Progenitor cell of endocrine pancreas (in vitro differentiated cells): ENCODE results near the gene MEF2A. TPM values are rescaled to one million over a fixed set of nuclear protein-coding genes. Genes with fewer than 3 reads are reported as not detected.

Source experiments
- DNase-seq: peaks from one replicate; pipeline ENCODE4 v3.0.0; 2021; ENCODE audit warnings: low spot score; ENCODE audit not compliant: unreplicated experiment
- H3K27ac Mint-ChIP-seq: 2 replicates; pipeline ENCODE4 v1.8.0; 2021; ENCODE audit warnings: mild to moderate bottlenecking, moderate library complexity, mixed read lengths
- H3K27me3 Mint-ChIP-seq: 2 replicates; pipeline ENCODE4 v1.8.0; 2021; ENCODE audit warnings: mixed read lengths
- H3K36me3 Mint-ChIP-seq: 2 replicates; pipeline ENCODE4 v1.8.0; 2022; ENCODE audit warnings: mixed read lengths; ENCODE audit not compliant: insufficient read depth
- H3K4me1 Mint-ChIP-seq: 2 replicates; pipeline ENCODE4 v1.8.0; 2021; ENCODE audit warnings: low read depth, mixed read lengths
- H3K4me3 Mint-ChIP-seq: 2 replicates; pipeline ENCODE4 v1.8.0; 2021; ENCODE audit warnings: low read depth, mild to moderate bottlenecking, moderate library complexity, mixed read lengths
- H3K9me3 Mint-ChIP-seq: 2 replicates; pipeline ENCODE4 v1.8.0; 2021; ENCODE audit warnings: low read depth, mixed read lengths
- CTCF ChIP-seq: fragments of 200-600 bp; sonication (generic); IDR thresholded peaks from one replicate; pipeline ENCODE4 v1.5.0; 2021; ENCODE audit warnings: antibody characterized with exemption, mild to moderate bottlenecking; ENCODE audit not compliant: unreplicated experiment
- total RNA-seq: library from RNA; stranded (reverse); gene quantifications from 2 replicates; pipeline ENCODE4 v1.2.1, GENCODE V29; 2021

MEF2A gene
- total RNA-seq, 1 donor from 2014 or later = 36.2 TPM

- Mint-ChIP-seq H3K9me3 (peaks cover 40% of the 10 kb centered on the region), H3K27ac (no peak overlapping the region)
Observed at GRCh38 chr15:99590913-99591646, 25.3 kb downstream of the MEF2A start.

GRCh38 chr15:99592145-99592791 lies 26.5 kb downstream of the MEF2A start:
- H3K36me3 Mint-ChIP-seq = peaks cover 35% of the 10 kb centered on the region
- no peaks in the 10 kb centered on the region for H3K27me3 Mint-ChIP-seq
- peaks cover 35% of the 10 kb centered on the region for H3K9me3 Mint-ChIP-seq
- H3K27ac Mint-ChIP-seq = no peak overlapping the region
- no peak overlapping the region for H3K4me3 Mint-ChIP-seq
- no peak for DNase-seq
- TF ChIP-seq CTCF = no peak
- H3K4me1 Mint-ChIP-seq = peaks cover 3% of the 10 kb centered on the region

More at GRCh38 chr15:99590913-99591646, 25.3 kb downstream of the MEF2A start:
- Mint-ChIP-seq H3K27me3 (no peaks in the 10 kb centered on the region), H3K36me3 (peaks cover 36% of the 10 kb centered on the region), H3K4me3 (no peak overlapping the region), H3K4me1 (peaks cover 3% of the 10 kb centered on the region)
- TF ChIP-seq CTCF = no peak
- no peak for DNase-seq

- no peak overlapping the region for H3K4me3 Mint-ChIP-seq
- peaks cover 3% of the 10 kb centered on the region for H3K4me1 Mint-ChIP-seq
- no peak for TF ChIP-seq CTCF
- H3K9me3 Mint-ChIP-seq = peaks cover 35% of the 10 kb centered on the region
- H3K27ac Mint-ChIP-seq = no peak overlapping the region
- no peaks in the 10 kb centered on the region for H3K27me3 Mint-ChIP-seq
- H3K36me3 Mint-ChIP-seq = peaks cover 38% of the 10 kb centered on the region
- DNase-seq = no peak
Observed at GRCh38 chr15:99593070-99593469, 27.3 kb downstream of the MEF2A start.

- Mint-ChIP-seq H3K9me3 (peaks cover 38% of the 10 kb centered on the region), H3K27me3 (no peaks in the 10 kb centered on the region), H3K4me1 (peaks cover 3% of the 10 kb centered on the region), H3K4me3 (no peak overlapping the region), H3K27ac (no peak overlapping the region), H3K36me3 (peaks cover 47% of the 10 kb centered on the region)
- DNase-seq = no peak
- TF ChIP-seq CTCF = no peak
Observed at GRCh38 chr15:99594916-99595315, 29.1 kb downstream of the MEF2A start.

- H3K9me3 Mint-ChIP-seq = peaks cover 37% of the 10 kb centered on the region
- H3K27ac Mint-ChIP-seq = no peak overlapping the region
- H3K27me3 Mint-ChIP-seq = no peaks in the 10 kb centered on the region
- DNase-seq = no peak
- no peak for TF ChIP-seq CTCF
- H3K4me3 Mint-ChIP-seq = no peak overlapping the region
- peaks cover 61% of the 10 kb centered on the region for H3K36me3 Mint-ChIP-seq
- H3K4me1 Mint-ChIP-seq = no peaks in the 10 kb centered on the region
Observed at GRCh38 chr15:99598296-99598695, 32.5 kb downstream of the MEF2A start.
